GM23248 (cell line): ENCODE results near the gene BICRA.

Experiments
- EZH2 ChIP-seq: fragments of 200-600 bp; sonication (generic); IDR thresholded peaks from 2 replicates; pipeline ENCODE4 v1.6.1; 2018; ENCODE audit warnings: antibody characterized with exemption, mild to moderate bottlenecking; ENCODE audit not compliant: insufficient read depth, poor library complexity, severe bottlenecking
- EZH2phosphoT487 ChIP-seq: fragments of 200-600 bp; sonication (generic); IDR thresholded peaks from 2 replicates; pipeline ENCODE4 v1.6.1; 2018; ENCODE audit warnings: antibody characterized with exemption, moderate library complexity, mild to moderate bottlenecking, low read depth; ENCODE audit not compliant: insufficient read depth

- TF ChIP-seq EZH2 (no peak), EZH2phosphoT487 (no peak)
These were observed 65.6 kb downstream of the BICRA start for GRCh38 chr19:47674548-47674947.
